Heart left ventricle (tissue), 13 donors: ENCODE results near the gene PLEKHN1.

Experiments used
- POLR2A ChIP-seq, 2 donors: fragments of 450-650 bp; IDR thresholded peaks; one replicate each; pipeline ENCODE4 v1.6.1; 2017; ENCODE audit warnings: antibody characterized with exemption in 2 of 2, mild to moderate bottlenecking in 2 of 2, moderate library complexity in 2 of 2
- TF ChIP-seq, protein P1 (sequence below), 12 donors: fragments of 200-600 bp; sonication (generic) in 4 of 12; IDR thresholded peaks; one replicate each; pipeline versions ENCODE4 v1.5.0 to v1.8.0; 2018 to 2022; ENCODE audit warnings: antibody characterized with exemption in 12 of 12, mild to moderate bottlenecking in 5 of 12
- donor health status: ischemic (EF 13 %, LVEDD 7.1; RV severe dilation, severe dysfunction).
- donor health status: DM: no; HTN: yes; CAD: no.
- donor health status: DM: no; HTN: no; CAD: no.
- donor health status: ischemic (EF 25% LVEDD 6.9; RV normal size, moderate dysfunction).
- donor health status: ischemic (EF 25% LVEDD 5.7; RV mildly dilated, moderate dysfunction).
- donor health status: ischemic (EF 35%, LVEDD 5.7; RV mildly dilated, moderate dysfunction).
- donor health status: nonischemic (EF 11% LVEDD 7.7; RV severe dilation, severe dysfunction).
- donor health status: DM: yes; HTN: yes; CAD: no.
- donor health status: PGD.
- donor health status: ischemic (EF 29% LVEDD 5.4; RV normal size, mild dysfunction).
- donor health status: nonischemic (EF 23%, LVEDD 6.1; RV moderate dilation, normal function).

DNA sequence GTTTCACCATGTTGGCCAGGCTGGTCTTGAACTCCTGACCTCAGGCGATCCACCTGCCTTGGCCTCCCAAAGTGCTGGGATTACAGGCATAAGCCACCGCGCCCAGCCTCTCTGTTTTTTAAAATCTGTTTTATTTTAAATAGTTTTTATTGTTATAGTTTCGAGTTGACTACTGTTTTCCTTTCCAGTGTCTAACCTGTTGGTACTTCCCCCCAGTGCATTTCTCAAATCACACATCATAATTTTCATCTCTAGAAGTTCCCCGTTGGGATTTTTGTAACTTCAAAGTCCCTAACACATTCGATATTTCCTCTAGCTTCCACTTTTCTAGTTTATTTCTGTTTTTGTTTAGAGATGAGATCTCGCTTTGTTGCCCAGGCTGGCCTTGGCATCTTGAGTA lies 26.1 kb downstream of the PLEKHN1 start:
- TF ChIP-seq, protein P1, sequence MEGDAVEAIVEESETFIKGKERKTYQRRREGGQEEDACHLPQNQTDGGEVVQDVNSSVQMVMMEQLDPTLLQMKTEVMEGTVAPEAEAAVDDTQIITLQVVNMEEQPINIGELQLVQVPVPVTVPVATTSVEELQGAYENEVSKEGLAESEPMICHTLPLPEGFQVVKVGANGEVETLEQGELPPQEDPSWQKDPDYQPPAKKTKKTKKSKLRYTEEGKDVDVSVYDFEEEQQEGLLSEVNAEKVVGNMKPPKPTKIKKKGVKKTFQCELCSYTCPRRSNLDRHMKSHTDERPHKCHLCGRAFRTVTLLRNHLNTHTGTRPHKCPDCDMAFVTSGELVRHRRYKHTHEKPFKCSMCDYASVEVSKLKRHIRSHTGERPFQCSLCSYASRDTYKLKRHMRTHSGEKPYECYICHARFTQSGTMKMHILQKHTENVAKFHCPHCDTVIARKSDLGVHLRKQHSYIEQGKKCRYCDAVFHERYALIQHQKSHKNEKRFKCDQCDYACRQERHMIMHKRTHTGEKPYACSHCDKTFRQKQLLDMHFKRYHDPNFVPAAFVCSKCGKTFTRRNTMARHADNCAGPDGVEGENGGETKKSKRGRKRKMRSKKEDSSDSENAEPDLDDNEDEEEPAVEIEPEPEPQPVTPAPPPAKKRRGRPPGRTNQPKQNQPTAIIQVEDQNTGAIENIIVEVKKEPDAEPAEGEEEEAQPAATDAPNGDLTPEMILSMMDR (IDR thresholded peaks at IDR 0.05), result no peak
- TF ChIP-seq POLR2A (IDR thresholded peaks at IDR 0.05), result no peak
